ENCODE results near the gene THADA.

THADA gene

DNA sequence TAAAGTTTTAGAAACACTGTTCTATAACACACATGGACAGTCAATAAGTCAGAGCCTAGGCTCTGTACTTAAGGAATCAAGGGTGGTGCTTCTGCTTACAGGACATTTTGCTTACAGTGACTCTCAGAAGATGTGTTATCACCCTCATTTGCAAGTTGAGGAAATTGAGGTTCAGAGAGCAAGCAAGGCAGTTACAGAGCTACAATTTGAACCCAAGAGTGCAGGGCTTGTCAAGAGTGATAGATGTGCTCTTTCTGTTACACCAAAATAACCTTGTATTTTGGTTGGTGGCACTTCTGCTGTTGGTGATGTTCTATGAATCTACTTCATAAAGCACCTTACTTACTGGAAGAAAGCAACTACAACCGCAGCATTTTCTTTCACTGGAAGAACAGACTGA, 170.2 kb downstream of the THADA start:
- no peak for DNase-seq (ENCODE audit: low read depth)
- no peak overlapping the region for H3K4me3 ChIP-seq (ENCODE audit: control insufficient read depth, low read depth, low read length)
- TF ChIP-seq, protein P1, sequence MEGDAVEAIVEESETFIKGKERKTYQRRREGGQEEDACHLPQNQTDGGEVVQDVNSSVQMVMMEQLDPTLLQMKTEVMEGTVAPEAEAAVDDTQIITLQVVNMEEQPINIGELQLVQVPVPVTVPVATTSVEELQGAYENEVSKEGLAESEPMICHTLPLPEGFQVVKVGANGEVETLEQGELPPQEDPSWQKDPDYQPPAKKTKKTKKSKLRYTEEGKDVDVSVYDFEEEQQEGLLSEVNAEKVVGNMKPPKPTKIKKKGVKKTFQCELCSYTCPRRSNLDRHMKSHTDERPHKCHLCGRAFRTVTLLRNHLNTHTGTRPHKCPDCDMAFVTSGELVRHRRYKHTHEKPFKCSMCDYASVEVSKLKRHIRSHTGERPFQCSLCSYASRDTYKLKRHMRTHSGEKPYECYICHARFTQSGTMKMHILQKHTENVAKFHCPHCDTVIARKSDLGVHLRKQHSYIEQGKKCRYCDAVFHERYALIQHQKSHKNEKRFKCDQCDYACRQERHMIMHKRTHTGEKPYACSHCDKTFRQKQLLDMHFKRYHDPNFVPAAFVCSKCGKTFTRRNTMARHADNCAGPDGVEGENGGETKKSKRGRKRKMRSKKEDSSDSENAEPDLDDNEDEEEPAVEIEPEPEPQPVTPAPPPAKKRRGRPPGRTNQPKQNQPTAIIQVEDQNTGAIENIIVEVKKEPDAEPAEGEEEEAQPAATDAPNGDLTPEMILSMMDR (IDR thresholded peaks at IDR 0.05; ENCODE audit: control insufficient read depth, insufficient read depth, low read depth, low read length, missing control alignments): no peak

DNA sequence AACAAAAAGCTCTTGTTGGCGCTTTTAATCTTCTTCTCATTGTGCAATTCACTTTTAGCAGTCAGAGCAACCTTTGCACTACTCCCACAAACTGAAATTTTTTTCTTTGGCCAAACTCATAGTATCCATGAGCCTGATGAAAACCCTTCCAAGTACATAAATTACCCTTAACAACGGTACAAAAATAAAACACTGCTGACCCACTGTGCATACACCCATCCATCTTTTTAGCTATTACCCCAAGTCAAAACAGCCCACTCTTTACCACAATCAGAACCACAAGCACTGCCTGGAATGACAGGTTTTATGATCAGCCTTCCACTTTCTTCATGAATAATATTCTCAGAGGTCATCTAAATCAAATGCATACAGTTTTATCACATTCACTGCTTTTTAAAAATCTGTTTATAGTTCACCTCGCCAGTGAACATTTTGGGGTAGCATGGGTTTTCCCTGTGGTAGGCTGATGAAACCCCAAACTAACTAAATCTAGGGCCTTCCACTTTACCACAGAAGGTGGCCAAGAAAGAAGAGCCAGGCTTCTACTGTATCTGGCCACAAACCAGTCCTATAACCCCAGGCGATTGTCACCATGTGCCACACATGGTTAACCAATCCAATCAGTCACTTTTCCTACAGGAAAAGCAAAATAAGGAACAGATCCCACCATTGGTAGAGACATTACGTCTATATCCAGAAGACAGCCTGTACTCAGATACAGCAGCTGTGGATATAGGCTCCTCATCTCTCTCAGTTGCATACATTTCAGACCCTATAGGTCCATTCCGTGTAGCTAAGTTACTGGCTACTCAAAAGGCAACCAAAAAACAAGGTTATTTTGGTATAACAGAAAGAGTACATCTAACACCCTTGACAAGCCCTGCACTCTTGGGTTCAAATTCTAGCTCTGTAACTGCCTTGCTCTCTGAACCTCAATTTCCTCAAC, 171.3 kb downstream of the THADA start:
- TF ChIP-seq, protein P1 (IDR thresholded peaks at IDR 0.05; ENCODE audit: control insufficient read depth, insufficient read depth, low read depth, low read length, missing control alignments): no peak
- no peak overlapping the region for H3K4me3 ChIP-seq (ENCODE audit: control insufficient read depth, low read depth, low read length)
- DNase-seq (ENCODE audit: low read depth): peak; percentile 25

DNA sequence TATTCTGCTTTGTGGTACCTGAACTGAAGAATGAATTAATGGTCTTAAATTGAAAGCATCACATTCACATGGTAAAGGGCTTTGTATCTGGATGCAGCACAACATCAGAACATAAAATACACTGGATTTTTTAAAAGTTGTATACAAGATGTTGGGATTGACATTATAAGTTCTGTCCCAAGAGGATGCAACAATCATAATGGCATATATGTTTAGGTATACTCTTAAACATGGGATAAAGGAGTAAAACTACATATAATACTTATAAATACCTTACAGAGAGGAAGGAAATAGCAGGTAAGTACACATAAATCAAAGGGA, 171.9 kb downstream of the THADA start:
- no peak overlapping the region for H3K4me3 ChIP-seq (ENCODE audit: control insufficient read depth, low read depth, low read length)
- DNase-seq (ENCODE audit: low read depth): no peak
- TF ChIP-seq, protein P1 (IDR thresholded peaks at IDR 0.05; ENCODE audit: control insufficient read depth, insufficient read depth, low read depth, low read length, missing control alignments): no peak

DNA sequence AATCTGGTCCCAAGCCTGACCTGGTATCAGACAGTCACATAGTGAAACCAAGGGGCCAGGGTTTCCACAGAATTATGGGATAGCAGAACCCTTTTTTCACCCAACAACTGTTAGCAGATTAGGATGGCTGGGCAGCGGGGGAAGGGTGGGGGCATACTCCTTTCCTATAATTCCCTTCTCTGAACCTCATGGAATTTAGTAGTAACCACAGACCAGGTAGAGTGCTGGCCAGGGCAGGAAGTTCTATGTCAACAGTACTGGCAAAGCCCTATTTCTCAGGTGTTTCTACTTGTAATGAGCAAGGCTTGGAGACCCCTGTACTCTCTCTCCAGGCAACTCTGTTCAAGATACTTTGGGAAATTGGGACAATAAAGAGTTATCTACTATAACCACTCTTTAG, 174.6 kb downstream of the THADA start:
- no peak overlapping the region for H3K4me3 ChIP-seq (ENCODE audit: control insufficient read depth, low read depth, low read length)
- no peak for DNase-seq (ENCODE audit: low read depth)
- TF ChIP-seq, protein P1 (IDR thresholded peaks at IDR 0.05; ENCODE audit: control insufficient read depth, insufficient read depth, low read depth, low read length, missing control alignments): no peak

DNA sequence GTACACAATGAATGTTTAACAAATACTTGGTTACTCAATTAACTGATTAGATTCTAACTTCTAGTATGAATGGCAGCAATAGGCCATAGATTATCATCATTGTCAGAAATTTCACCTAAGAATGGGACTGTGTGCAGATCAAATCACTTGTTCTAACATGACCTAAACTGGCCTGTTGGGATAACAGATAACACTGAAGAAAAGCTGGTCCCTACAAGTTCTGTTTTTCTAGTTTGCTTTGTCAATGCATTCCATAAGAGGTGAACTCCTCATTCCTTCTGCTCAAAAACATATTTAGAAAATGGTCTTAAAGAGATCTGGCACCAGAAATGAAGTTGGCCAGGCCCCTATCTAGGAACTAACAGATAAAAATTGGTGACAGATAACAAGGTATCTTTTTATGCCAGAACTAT, 175.4 kb downstream of the THADA start:
- TF ChIP-seq, protein P1 (IDR thresholded peaks at IDR 0.05; ENCODE audit: control insufficient read depth, insufficient read depth, low read depth, low read length, missing control alignments): no peak
- H3K4me3 ChIP-seq (ENCODE audit: control insufficient read depth, low read depth, low read length): no peak overlapping the region
- no peak for DNase-seq (ENCODE audit: low read depth)

DNA sequence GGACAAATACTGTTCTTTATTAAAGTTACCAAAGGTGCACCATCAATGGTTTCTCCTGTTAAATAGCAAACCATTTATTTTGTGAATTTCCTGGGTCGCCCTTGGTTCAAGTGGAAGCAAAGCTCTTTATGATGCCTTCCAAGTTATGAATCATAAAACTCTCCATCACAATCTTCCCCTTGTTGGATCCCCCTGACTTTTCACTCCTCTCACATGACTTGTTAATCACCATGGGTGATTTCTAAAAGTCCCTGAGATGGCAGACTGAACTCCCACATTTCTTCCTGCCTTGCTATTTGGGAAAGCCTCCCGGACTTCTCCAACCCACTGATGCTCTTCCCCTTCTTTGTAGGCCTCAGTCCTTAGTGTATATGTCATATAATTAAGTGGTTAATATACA, 176.0 kb downstream of the THADA start:
- TF ChIP-seq, protein P1 (IDR thresholded peaks at IDR 0.05; ENCODE audit: control insufficient read depth, insufficient read depth, low read depth, low read length, missing control alignments): no peak
- no peak overlapping the region for H3K4me3 ChIP-seq (ENCODE audit: control insufficient read depth, low read depth, low read length)
- DNase-seq (ENCODE audit: low read depth): no peak

All from AG09309 (cell line).